NCI-H1048 (cell line): ENCODE measurements around the gene NISCH.

Source experiments
- DNase-seq: peaks from one replicate; lab custom pipeline; 2025; lab: John Stamatoyannopoulos, UW

The NISCH gene

GRCh38 chr3:52490939-52491526, 35.6 kb downstream of the NISCH start:
- no peak for DNase-seq

DNA sequence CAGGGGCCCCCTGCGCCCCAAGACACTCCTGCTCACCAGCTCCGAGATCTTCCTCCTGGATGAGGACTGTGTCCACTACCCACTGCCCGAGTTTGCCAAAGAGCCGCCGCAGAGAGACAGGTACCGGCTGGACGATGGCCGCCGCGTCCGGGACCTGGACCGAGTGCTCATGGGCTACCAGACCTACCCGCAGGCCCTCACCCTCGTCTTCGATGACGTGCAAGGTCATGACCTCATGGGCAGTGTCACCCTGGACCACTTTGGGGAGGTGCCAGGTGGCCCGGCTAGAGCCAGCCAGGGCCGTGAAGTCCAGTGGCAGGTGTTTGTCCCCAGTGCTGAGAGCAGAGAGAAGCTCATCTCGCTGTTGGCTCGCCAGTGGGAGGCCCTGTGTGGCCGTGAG, 36.7 kb downstream of the NISCH start:
- no peak for DNase-seq

DNA sequence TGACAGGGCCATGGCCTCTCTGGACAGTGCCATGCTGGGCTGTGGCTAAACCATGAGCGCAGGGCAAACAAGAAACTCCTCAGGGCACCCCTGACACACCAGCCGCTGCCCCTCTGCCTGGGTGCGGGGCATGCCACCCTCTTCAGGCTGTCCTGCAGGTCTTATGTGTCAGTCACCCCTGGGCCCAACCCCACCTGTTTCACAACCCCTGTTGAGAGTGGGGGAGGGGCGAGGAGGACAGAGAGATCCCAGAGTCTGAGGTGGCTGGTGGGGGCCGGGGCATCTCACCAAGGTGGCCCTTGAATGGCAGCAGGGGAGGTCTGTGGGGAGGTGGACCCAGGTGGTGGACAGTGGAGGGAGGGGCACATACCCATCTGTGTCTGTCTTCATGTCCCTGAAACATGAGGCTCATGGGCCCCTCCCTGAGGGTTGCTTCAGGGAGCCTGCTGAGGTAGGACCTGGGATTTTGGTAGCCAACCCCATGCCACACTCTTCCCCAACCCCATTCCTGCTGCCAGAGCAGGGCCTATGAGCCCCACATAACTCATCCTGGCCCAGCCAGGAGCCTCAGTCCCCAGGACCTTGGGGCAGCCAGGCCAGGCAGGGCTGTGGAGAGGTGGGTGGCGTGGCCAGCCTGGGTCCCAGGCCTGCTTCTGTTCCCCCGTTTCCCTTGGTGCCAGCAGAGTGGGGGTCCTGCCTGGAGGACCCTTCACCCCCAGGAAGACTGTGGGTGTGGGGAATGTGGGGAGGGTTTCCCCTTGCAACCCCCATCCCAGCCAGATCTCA, 38.0 kb downstream of the NISCH start:
- DNase-seq: no peak

GRCh38 chr3:52494445-52494844, 39.0 kb downstream of the NISCH start:
- DNase-seq: no peak

GRCh38 chr3:52494886-52495495, 39.6 kb downstream of the NISCH start, which contains the start of gene STAB1:
Gene STAB1 (plus strand): TSS chr3:52495338. CDS start chr3:52495414, 76 bp downstream.
- DNase-seq: no peak

- DNase-seq: no peak
These were observed 40.6 kb downstream of the NISCH start for GRCh38 chr3:52495777-52496602.

DNA sequence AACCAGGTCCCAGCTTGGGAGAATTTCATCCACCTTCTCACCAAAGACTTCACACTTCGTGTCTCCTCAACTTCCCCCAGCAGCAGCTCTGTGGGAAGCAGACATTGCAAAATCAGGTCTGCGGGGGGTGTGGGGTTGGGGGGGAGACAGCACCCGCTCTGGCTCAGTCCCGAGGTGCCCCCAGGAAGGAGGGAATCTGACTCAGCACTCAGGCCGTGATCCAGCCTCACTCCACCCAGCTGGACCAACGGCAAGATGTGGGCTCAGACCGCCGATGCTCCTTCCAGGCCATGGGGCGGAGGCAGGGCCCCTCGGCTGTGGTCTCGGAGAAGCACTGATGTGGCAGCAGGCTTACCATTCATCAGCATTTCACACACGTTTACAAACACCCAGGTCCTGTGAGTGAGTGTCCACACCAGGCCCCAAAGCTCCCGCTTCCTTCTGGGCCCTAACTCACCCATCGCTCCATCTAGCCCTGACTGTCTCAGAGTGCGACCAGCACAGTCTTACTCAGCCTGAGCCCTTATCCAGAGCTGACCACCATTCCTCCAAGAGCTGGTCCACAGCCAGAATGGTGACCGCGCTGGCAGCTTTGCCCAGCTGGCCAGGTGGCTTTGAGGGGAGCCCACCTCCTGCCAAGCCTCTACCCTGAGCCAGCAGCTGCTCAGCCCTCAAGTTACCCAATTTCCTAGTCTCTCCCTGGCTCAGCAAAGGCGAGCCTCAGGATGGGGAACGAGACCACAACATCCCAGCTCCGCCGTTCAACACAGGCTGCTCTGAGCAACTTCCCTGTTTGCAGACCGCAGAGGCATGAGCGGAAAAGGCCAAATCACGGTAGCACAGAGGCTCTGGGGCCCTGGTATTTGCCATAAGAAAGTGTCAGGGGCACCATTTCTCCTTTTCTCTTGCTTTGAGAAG, 43.0 kb downstream of the NISCH start:
- DNase-seq: no peak

GRCh38 chr3:52501046-52501445, 45.6 kb downstream of the NISCH start:
- DNase-seq: no peak

DNA sequence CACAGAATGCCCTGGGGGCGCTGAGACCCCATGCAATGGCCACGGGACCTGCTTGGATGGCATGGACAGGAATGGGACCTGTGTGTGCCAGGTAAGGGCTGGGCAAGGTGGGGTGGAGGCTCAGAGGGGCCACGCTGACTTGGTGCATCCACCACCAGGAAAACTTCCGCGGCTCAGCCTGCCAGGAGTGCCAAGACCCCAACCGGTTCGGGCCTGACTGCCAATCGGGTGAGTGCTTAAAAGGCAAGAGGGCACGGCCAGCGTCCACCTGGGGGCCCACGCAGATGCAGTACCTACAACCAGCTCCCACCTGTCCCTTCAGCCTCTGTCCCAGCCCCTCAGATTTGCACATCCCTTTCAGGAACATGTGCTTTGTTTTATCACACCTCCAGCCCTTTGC, 46.6 kb downstream of the NISCH start:
- DNase-seq: no peak

- no peak for DNase-seq
These were observed 47.5 kb downstream of the NISCH start for GRCh38 chr3:52502808-52503350.

DNA sequence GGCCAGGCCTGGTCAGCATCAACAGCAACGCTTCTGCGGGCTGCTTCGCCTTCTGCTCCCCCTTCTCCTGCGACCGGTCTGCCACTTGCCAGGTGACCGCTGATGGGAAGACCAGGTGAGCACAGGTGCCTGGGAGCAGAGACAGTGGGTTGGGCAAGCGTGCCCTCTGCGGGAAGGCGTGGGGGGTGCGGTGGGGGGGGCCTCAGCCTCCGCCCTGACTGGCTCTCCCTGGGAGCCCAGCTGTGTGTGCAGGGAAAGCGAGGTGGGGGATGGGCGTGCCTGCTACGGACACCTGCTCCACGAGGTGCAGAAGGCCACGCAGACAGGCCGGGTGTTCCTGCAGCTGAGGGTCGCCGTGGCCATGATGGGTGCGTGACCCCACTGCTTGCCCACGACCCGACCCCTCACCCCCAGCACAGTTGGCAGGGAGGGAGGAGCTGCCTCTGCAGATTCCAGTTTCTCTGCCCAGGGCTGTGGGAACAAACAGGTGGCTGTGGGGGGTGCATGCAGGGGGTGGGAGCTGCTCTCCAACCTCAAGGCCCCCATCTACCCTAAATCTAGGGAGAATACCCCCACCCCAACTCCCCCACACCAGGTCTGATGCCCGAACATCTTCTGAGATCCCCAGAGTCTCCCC, 48.5 kb downstream of the NISCH start:
- no peak for DNase-seq

DNA sequence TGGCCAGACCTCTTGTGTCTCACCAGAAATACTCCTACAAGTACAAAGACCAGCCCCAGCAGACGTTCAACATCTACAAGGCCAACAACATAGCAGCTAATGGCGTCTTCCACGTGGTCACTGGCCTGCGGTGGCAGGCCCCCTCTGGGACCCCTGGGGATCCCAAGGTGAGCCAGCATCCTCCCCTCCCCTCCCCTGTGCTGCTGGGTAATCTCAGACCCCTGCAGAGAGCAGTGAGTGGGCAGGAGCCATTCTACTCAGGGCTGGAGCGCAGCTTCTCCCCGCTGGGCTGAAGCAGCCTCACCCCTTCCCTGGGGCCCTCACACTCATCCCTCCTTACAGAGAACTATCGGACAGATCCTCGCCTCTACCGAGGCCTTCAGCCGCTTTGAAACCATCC, 49.6 kb downstream of the NISCH start:
- DNase-seq: no peak

GRCh38 chr3:52506266-52506966, 51.0 kb downstream of the NISCH start:
- DNase-seq: no peak

GRCh38 chr3:52507359-52507758, 52.0 kb downstream of the NISCH start:
- no peak for DNase-seq

DNA sequence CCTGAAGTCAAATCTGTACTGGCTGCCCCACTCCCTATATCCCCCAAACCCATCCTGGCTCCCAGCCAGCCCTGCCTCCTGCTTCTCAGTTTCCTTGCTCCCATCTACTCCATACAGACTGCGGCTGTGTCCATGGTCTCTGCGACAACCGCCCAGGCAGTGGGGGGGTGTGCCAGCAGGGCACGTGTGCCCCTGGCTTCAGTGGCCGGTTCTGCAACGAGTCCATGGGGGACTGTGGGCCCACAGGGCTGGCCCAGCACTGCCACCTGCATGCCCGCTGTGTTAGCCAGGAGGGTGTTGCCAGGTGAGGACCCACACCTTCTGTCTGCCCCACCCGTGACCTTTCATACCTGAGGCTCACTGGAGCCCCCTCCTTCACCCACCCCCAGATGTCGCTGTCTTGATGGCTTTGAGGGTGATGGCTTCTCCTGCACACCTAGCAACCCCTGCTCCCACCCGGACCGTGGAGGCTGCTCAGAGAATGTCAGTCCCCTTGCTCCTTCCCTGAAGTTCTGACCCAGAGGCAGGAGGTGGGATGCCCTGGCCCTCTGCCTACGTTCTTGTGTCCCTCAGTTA, 54.4 kb downstream of the NISCH start:
- DNase-seq: no peak

DNA sequence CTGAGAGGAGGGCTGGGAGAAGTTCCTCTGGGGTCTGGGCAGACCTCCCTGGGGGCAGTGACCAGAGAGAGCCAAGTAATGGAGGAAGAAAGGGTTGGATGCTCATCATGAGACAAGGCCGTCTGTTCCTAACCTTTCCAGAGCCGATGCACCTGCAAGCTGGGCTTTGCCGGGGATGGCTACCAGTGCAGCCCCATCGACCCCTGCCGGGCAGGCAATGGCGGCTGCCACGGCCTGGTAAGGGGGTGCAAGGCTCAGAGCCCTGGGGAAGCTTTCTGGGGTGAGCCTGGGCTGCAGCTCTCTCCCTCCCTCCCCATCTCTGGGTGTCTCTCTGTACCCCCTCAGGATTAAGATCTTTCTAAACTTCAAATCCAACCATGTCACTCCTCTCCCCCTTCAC, 56.1 kb downstream of the NISCH start:
- no peak for DNase-seq

GRCh38 chr3:52512105-52512504, 56.7 kb downstream of the NISCH start:
- DNase-seq: no peak

GRCh38 chr3:52512727-52513126, 57.3 kb downstream of the NISCH start:
- DNase-seq: no peak

DNA sequence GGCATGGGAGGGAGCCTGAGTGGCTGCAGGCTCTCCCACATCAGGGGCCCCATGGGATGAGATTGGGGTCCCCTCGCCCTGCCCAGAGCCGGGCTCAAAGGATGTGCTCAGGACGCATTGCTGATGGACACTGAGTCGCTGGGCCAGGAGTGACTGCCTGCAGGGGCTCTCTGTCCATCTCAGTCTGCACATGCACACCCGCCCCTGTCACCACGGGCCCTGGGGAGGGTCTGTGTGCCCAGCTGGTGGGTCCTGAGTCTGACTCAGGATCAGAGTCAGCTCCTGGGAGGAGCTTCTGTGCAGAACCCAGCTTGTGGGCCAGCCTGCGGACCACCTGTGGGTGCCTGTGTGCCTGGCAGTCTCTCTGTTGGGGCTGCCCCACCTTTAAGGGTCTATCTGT, 57.9 kb downstream of the NISCH start:
- no peak for DNase-seq

DNA sequence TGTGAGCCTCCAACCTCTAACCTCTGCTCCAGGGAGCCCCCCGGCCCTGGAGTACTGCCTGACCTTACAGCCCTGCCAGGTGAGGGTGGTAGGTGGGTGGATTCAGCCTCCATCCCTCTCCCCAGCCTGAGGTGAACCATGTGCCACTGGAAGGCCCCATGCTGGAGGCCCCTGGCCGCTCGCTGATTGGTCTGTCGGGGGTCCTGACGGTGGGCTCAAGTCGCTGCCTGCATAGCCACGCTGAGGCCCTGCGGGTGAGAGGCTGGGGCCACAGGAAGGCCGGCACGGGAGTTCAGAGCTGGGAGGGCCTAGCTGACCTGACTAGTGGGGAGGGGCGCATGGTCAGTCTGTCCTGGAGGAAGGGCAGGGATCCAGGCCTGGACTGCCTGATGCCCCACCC, 59.2 kb downstream of the NISCH start:
- DNase-seq: no peak
